A549 (cell line): ENCODE data around the gene MUC4. TPM values are rescaled to one million over a fixed set of nuclear protein-coding genes. Genes with fewer than 3 reads are reported as not detected.
A peak's percentile ranks its signal among the peaks of the same experiment; 100 is the strongest.

ENCODE experiments used
- ATAC-seq, 2 experiments: fragments of 200-7000 bp in 1 of 2; fragments of >200 bp in 1 of 2; cut with Nextera tagmentation in 1 of 2; cut with Tn5 transposase in 1 of 2; 3 replicates each; pipeline versions ENCODE4 v1.8.0 to v1.9.1; 2018 to 2020; ENCODE audit warnings: mild to moderate bottlenecking in 1 of 2, moderate library complexity in 1 of 2
- CTCF ChIA-PET: fragments of 300-600 bp; sonication (Branson Sonifier 250); formaldehyde crosslinking; extraction: SDS; loops from one replicate; lab custom pipeline; 2021; ENCODE audit warnings: antibody characterized with exemption, inconsistent platforms; lab: Yijun Ruan, JAX
- POLR2A ChIA-PET: fragments of 350-600 bp; formaldehyde crosslinking; extraction: SDS; loops from one replicate; lab custom pipeline; 2021; ENCODE audit warnings: antibody characterized with exemption, inconsistent platforms; lab: Yijun Ruan, JAX
- DNase-seq, 2 experiments: peaks; one replicate each; pipeline versions ENCODE4 v3.0.0 to v3.0.0-alpha.2; 2011 to 2016; ENCODE audit warnings: low read depth in 1 of 2, low spot score in 1 of 2
- FAIRE-seq: peaks from 2 replicates; lab custom pipeline; 2011; peaks lifted over from hg19 to GRCh38; lab: Jason Lieb, UNC
- H3K27ac ChIP-seq, 2 experiments: fragments of >200 bp; sonication (Bioruptor Twin); formaldehyde crosslinking; 3 replicates each; pipeline ENCODE4 v1.5.1; 2016 to 2017
- H3K4me1 ChIP-seq: fragments of >200 bp; sonication (Bioruptor Twin); formaldehyde crosslinking; 3 replicates; pipeline ENCODE4 v1.6.1; 2016
- H3K4me2 ChIP-seq: fragments of >200 bp; sonication (Bioruptor Twin); formaldehyde crosslinking; 3 replicates; pipeline ENCODE4 v1.6.1; 2016
- H3K4me3 ChIP-seq: fragments of >200 bp; sonication (Bioruptor Twin); formaldehyde crosslinking; 3 replicates; pipeline ENCODE4 v1.5.1; 2016
- H3K9me3 ChIP-seq: fragments of >200 bp; sonication (Bioruptor Twin); formaldehyde crosslinking; 3 replicates; pipeline ENCODE4 v1.6.1; 2016
- BHLHE40 ChIP-seq: IDR thresholded peaks from 2 replicates; pipeline ENCODE4 v1.6.1; 2012; ENCODE audit warnings: low read depth, low read length, inconsistent platforms
- CBX8 ChIP-seq: fragments of 200-600 bp; sonication (generic); IDR thresholded peaks from 2 replicates; pipeline ENCODE4 v1.6.1; 2016
- CHD2 ChIP-seq: fragments of 150-350 bp; IDR thresholded peaks from 2 replicates; pipeline ENCODE4 v1.6.1; 2014; ENCODE audit warnings: low read length; ENCODE audit not compliant: partially characterized antibody
- ELK1 ChIP-seq: fragments of 150-350 bp; IDR thresholded peaks from 2 replicates; pipeline ENCODE4 v1.6.1; 2014; ENCODE audit warnings: low read depth, mild to moderate bottlenecking, low read length
- ESRRA ChIP-seq: fragments of 150-350 bp; IDR thresholded peaks from 2 replicates; pipeline ENCODE4 v1.6.1; 2014; ENCODE audit warnings: mild to moderate bottlenecking, low read length, borderline replicate concordance
- GATA3 ChIP-seq: IDR thresholded peaks from 2 replicates; pipeline ENCODE4 v1.6.1; 2012; ENCODE audit warnings: borderline replicate concordance
- KDM5A ChIP-seq: fragments of 200-600 bp; sonication (generic); IDR thresholded peaks from 2 replicates; pipeline ENCODE4 v1.6.1; 2016; ENCODE audit warnings: antibody characterized with exemption, mild to moderate bottlenecking
- MYC ChIP-seq: IDR thresholded peaks from 2 replicates; pipeline ENCODE4 v1.6.1; 2012; ENCODE audit warnings: mild to moderate bottlenecking, inconsistent platforms, low read length, improper control_type of control experiment, borderline replicate concordance
- NFE2L2 ChIP-seq: fragments of 150-350 bp; conservative IDR thresholded peaks from 2 replicates; pipeline ENCODE4 v1.6.1; 2014; ENCODE audit warnings: low read length
- NPAS2 ChIP-seq: fragments of 250-450 bp; sonication (Bioruptor Pico); IDR thresholded peaks from 2 replicates; pipeline ENCODE4 v1.8.0; 2022; ENCODE audit warnings: mild to moderate bottlenecking, moderate library complexity, borderline replicate concordance
- PHF8 ChIP-seq: fragments of 200-600 bp; sonication (generic); IDR thresholded peaks from 2 replicates; pipeline ENCODE4 v1.6.1; 2016; ENCODE audit warnings: low read depth, mild to moderate bottlenecking, antibody characterized with exemption, moderate library complexity, borderline replicate concordance
- POLR2A ChIP-seq: IDR thresholded peaks from 2 replicates; pipeline ENCODE4 v1.6.1; 2012; ENCODE audit warnings: mild to moderate bottlenecking, low read length
- RFX5 ChIP-seq: fragments of 450-650 bp; IDR thresholded peaks from 2 replicates; pipeline ENCODE4 v1.7.1; 2014; ENCODE audit warnings: antibody characterized with exemption, mild to moderate bottlenecking, moderate library complexity
- RNF2 ChIP-seq: fragments of 200-600 bp; sonication (generic); IDR thresholded peaks from 2 replicates; pipeline ENCODE4 v1.6.1; 2016; ENCODE audit warnings: low read depth, mild to moderate bottlenecking, antibody characterized with exemption, moderate library complexity, borderline replicate concordance
- SREBF2 ChIP-seq: fragments of 450-650 bp; IDR thresholded peaks from 2 replicates; pipeline ENCODE4 v1.6.1; 2014; ENCODE audit warnings: mild to moderate bottlenecking, moderate library complexity
- ZC3H11A ChIP-seq: fragments of 450-650 bp; IDR thresholded peaks from 2 replicates; pipeline ENCODE4 v1.6.1; 2014; ENCODE audit warnings: antibody characterized with exemption, mild to moderate bottlenecking
- ZFP36 ChIP-seq: fragments of 450-650 bp; IDR thresholded peaks from 2 replicates; pipeline ENCODE4 v1.6.1; 2014; ENCODE audit warnings: borderline replicate concordance; ENCODE audit not compliant: partially characterized antibody
- WGBS: methylation state at CpG from one replicate; pipeline ENCODE4 v1.1.6; 2017; ENCODE audit errors: missing lambda C conversion rate; 5-methylcytosine and 5-hydroxymethylcytosine counted together
- polyA plus RNA-seq, 4 experiments: library from polyadenylated mRNA; depleted of rRNA in 3 of 4; stranded (reverse); fragments of >200 nt; fragmentation: RNase III in 1 of 4; extraction: RNeasy Plus Mini Kit Qiagen cat#74134 plus additional on column Dnase treatment in 1 of 4; gene quantifications; 2 replicates in 3 of 4; 3 replicates in 1 of 4; pipeline ENCODE4 v1.2.3, GENCODE V29; 2011 to 2017
- TF ChIP-seq, protein P1 (sequence below): fragments of 450-650 bp; IDR thresholded peaks from 2 replicates; pipeline ENCODE4 v1.6.1; 2014; ENCODE audit warnings: antibody characterized with exemption
- TF ChIP-seq, protein P2 (sequence below): IDR thresholded peaks from 2 replicates; pipeline ENCODE4 v1.6.1; 2012
- TF ChIP-seq, protein P3 (sequence below): fragments of >200 bp; sonication (Bioruptor Twin); formaldehyde crosslinking; IDR thresholded peaks from 3 replicates; pipeline ENCODE4 v1.6.1; 2016
- TF ChIP-seq, protein P4 (sequence below): fragments of >200 bp; sonication (Bioruptor Twin); formaldehyde crosslinking; IDR thresholded peaks from 3 replicates; pipeline ENCODE4 v1.5.1; 2016

MUC4 gene
- polyA plus RNA-seq, 2 of the 4 experiments (the other 2 are of a cell fraction) = 0.04 TPM; not detected in 1

DNA sequence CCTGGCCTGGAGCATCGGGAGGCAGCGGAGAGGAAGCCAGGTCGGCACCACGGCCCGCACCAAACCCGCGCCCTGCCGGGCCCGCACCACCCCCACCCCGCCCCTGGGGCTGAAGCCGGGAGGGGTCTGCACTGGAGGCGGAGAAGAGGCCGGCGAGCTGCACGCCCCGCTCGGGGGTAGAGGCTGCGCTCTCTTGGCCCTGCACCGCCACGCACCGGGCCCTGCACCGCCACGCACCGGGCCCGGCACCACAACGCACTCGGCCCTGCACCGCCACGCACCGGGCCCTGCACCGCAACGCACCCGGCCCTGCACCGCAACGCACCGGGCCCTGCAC is 49.5 kb downstream of the MUC4 start (continued):
- TF ChIP-seq, protein P1, sequence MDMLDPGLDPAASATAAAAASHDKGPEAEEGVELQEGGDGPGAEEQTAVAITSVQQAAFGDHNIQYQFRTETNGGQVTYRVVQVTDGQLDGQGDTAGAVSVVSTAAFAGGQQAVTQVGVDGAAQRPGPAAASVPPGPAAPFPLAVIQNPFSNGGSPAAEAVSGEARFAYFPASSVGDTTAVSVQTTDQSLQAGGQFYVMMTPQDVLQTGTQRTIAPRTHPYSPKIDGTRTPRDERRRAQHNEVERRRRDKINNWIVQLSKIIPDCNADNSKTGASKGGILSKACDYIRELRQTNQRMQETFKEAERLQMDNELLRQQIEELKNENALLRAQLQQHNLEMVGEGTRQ = no peak

DNA sequence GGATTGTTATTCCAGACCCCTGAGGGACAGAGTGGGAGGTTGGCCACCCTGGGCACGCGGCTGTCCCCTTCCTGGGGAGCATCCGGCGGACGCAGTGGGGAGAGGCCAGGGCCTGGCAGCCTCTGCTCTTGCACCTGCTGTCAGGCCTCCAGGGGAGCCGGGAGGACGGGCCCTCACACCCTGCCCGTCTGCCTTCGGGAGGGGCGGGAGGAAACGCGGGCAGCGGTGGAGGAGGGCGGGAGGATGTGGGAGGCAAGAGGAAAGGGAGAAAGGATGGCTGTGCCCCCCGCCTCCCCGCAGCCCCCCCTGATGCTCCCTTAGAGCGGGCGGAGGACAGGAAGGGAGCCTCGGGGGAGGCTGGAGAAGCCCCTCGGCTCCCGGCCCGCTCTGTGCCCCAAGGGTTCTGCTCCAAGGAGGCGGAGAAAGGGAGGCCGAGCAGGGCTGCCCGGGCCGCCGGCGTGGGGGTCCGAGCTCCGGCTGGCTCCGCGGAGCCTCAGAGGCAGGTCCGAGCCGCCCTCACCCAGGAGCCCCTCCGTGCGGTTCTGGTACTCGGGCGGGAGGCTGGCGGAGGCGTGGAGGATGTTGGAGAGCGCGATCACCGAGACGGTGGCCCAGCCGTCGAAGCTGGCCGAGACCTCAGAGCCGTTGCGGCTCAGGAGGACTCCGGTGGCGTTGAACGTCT is 50.0 kb downstream of the MUC4 start:
- no peak overlapping the region for H3K27ac ChIP-seq
- POLR2A ChIA-PET = no interaction called here
- H3K9me3 ChIP-seq = no peaks in the 10 kb centered on the region
- ATAC-seq = peak in 1 of 2 experiments; percentile 19; a peak in 1 of 6 replicates
- FAIRE-seq = no peak
- no peaks in the 10 kb centered on the region for H3K4me1 ChIP-seq
- no peak overlapping the region for H3K4me3 ChIP-seq
- 60% methylated on average over 18 of the region's 52 CpGs for WGBS
- no peak overlapping the region for H3K4me2 ChIP-seq
- no peak for DNase-seq
- TF ChIP-seq, protein P2, sequence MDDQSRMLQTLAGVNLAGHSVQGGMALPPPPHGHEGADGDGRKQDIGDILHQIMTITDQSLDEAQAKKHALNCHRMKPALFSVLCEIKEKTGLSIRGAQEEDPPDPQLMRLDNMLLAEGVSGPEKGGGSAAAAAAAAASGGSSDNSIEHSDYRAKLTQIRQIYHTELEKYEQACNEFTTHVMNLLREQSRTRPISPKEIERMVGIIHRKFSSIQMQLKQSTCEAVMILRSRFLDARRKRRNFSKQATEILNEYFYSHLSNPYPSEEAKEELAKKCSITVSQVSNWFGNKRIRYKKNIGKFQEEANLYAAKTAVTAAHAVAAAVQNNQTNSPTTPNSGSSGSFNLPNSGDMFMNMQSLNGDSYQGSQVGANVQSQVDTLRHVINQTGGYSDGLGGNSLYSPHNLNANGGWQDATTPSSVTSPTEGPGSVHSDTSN = no peak
- TF ChIP-seq CHD2 (no peak), ZFP36 (no peak), GATA3 (no peak), RFX5 (no peak), CBX8 (no peak), SREBF2 (no peak), KDM5A (no peak), NFE2L2 (no peak), ESRRA (no peak), RNF2 (no peak), MYC (no peak), BHLHE40 (no peak), POLR2A (no peak), ELK1 (no peak), PHF8 (no peak), ZC3H11A (no peak), NPAS2 (CRISPR knock-in tag) (no peak)
- TF ChIP-seq, protein P3, sequence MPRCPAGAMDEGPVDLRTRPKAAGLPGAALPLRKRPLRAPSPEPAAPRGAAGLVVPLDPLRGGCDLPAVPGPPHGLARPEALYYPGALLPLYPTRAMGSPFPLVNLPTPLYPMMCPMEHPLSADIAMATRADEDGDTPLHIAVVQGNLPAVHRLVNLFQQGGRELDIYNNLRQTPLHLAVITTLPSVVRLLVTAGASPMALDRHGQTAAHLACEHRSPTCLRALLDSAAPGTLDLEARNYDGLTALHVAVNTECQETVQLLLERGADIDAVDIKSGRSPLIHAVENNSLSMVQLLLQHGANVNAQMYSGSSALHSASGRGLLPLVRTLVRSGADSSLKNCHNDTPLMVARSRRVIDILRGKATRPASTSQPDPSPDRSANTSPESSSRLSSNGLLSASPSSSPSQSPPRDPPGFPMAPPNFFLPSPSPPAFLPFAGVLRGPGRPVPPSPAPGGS = no peak
- TF ChIP-seq, protein P4, sequence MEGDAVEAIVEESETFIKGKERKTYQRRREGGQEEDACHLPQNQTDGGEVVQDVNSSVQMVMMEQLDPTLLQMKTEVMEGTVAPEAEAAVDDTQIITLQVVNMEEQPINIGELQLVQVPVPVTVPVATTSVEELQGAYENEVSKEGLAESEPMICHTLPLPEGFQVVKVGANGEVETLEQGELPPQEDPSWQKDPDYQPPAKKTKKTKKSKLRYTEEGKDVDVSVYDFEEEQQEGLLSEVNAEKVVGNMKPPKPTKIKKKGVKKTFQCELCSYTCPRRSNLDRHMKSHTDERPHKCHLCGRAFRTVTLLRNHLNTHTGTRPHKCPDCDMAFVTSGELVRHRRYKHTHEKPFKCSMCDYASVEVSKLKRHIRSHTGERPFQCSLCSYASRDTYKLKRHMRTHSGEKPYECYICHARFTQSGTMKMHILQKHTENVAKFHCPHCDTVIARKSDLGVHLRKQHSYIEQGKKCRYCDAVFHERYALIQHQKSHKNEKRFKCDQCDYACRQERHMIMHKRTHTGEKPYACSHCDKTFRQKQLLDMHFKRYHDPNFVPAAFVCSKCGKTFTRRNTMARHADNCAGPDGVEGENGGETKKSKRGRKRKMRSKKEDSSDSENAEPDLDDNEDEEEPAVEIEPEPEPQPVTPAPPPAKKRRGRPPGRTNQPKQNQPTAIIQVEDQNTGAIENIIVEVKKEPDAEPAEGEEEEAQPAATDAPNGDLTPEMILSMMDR = no peak
- TF ChIP-seq, all 56 proteins: peak for 0
- CTCF ChIA-PET = interaction anchor here (0.7 kb wide), 1 partner anchor 665 kb away, joined by 3 read pairs; no protein-coding TSS in a partner anchor
